Kidney capillary endothelial cell (primary cell): Measurements from ENCODE around the gene MRPL51.
A peak's percentile ranks its signal among the peaks of the same experiment; 100 is the strongest.
"Not testable (repeated sequence)": the region's sequence is repeated elsewhere in the genome, so short reads cannot be mapped to it uniquely, and the experiment has no call there.

ENCODE experiments used
- DNase-seq: peaks from one replicate; pipeline ENCODE4 v3.0.0-alpha.2; 2018; ENCODE audit warnings: low spot score

Gene MRPL51

DNA sequence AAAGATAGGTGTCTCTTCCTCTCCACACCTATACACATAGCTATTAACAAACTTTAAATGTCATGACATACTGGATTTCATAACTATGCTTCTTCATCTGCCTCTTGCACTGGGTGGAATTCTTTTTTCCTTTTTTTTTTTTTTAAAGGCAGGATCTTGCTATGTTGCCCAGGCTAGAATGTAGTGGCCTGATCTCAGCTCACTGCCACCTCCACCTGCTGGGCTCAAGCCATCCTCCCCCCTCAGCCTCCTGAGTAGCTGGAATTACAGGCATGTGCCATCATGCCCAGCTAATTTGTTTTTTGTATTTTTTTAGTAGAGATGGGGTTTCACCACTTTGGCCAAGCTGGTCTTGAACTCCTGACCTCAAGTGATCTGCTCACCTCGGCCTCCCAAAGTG lies 4.8 kb downstream of the MRPL51 start:
- no peak for DNase-seq

GRCh38 chr12:6478416-6478815 lies 14.6 kb downstream of the MRPL51 start:
- DNase-seq: no peak

- not testable (repeated sequence) for DNase-seq
These were observed 15.3 kb downstream of the MRPL51 start for GRCh38 chr12:6477601-6478377.

DNA sequence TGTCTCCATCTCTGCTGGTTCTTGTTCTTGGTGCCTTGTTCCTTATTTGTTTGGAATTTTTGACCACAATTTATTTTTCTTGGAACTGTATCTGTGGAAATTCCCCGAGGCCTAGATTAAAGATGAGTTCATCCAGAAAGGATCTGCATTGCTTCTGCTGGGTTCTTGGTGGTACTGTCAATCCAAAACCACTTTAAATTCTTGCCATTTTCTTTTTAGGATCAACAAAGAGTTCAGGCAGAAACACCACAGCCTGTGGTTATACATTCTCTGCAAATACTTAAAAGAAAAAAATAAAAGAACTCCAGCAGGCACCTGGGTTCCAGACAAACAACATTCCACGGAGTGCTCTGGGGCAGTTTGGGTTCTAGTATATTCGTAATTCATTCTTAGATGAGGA lies 16.6 kb downstream of the MRPL51 start:
- no peak for DNase-seq

DNA sequence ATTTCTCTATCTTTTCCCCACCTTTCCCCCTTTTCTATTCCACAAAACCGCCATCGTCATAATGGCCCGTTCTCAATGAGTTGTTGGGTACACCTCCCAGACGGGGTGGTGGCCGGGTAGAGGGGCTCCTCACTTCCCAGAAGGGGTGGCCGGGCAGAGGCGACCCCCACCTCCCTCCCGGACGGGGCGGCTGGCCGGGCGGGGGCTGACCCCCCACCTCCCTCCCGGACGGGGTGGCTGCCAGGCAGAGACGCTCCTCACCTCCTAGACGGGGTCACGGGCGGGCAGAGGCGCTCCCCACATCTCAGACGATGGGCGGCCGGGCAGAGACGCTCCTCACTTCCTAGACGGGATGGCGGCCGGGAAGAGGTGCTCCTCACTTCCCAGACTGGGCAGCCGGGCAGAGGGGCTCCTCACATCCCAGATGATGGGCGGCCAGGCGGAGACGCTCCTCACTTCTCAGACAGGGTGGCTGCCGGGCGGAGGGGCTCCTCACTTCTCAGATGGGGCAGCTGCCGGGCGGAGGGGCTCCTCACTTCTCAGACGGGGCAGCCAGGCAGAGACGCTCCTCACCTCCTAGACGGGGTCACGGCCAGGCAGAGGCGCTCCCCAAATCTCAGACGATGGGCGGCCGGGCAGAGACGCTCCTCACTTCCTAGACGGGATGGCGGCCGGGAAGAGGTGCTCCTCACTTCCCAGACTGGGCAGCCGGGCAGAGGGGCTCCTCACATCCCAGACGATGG lies 17.7 kb downstream of the MRPL51 start:
- not testable (repeated sequence) for DNase-seq

- no peak for DNase-seq
These were observed 20.6 kb downstream of the MRPL51 start for GRCh38 chr12:6472491-6472890.

- DNase-seq: no peak
These were observed 21.1 kb downstream of the MRPL51 start for GRCh38 chr12:6471989-6472360.

DNA sequence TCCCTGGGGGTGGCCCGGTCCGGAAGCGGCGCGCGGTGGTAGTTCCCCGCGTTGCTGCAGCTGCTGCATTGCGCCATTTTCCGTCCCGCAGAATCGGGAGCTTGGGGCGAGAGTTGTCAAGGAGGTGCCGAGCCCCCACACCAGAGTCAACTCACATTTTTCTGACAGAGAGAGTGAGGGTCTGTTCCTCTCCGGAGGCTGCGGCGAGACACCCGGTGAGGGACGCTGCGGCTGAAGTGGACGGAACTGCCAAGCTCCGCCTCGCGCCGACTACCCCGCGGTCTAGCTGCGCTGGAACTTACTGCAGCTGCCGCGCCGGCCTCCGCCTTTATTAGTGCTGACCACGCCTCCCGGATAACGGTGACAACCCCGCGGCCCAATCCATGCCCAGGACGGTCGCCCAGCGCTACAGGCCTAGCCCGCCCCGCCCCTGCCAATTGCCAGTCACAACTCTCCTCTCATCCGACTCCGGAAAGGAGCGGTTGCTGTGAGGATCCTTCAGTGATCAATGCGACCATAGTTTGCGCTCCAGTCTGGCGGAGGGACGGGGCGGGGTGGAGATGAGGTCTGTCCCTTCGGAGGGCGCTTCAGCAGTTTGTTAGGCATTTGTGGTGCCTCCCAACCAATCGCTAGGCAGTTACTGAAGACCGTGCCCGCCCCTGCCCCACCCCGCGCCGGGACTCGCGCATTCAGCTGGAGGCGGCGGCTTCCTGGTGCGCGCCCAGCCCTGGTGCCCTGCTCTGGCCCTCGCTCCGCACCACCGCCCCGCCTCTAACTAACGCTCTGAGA lies 22.5 kb downstream of the MRPL51 start, which contains the start of gene VAMP1:
VAMP1 (minus strand) TSS at position 303 of the 789 bp plus-strand sequence; CDS start at position 157, 146 bp downstream.
- DNase-seq: peak; percentile 96

DNA sequence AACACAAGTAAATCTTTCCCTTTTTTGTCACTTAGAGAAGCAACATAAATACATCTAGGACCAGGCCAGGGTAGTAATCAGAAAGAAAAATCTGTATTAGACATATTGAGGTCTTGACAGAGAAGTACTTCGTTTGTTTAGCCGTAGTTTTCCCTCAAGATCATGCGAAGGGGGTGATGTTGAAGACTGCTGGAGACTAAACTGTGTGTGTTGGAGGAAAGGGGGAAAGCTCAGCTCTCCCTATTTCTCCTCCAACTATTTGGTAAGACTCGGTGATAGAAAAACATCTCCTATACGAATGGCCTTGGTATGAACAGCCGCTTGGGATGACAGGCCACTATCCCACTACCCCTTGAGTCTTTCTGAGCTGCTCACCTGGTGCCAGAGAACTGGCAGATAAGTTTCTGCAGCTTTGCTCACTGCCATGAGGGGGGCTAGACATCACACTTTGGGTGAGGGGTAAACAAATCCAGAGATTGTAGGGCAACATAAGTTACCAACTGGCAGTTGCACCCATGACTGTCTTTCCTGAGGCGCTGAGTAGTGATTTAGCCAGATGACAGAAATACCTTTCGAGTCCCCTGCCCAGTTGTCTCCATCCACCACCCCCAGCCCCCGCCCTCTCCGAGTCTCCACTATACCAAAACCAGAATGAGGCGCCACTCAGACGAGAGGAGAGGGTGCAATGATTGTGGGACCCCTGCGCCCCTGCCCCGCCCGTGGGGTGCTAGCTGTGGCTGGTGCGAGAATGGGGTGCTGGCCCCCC lies 23.3 kb downstream of the MRPL51 start:
- no peak for DNase-seq

DNA sequence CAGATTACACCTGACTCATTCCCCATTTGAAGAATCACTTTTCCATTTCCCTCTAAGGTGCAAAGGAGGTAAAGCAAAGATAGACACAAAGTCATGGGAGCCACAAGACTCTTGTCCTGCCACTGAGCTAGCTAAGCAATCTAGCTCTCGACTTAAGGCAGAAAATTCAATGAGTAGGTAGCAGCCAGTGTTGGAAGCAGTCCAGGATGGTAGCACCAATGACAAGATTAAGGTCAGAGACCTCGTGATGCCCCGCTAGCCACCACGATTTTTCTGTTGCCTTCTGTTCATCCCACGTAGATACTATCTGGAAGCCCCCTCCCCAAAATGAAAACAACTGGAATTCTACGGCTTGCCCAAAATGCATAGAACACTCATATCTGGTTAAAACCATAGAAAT lies 24.0 kb downstream of the MRPL51 start:
- no peak for DNase-seq

GRCh38 chr12:6468283-6468575 lies 24.8 kb downstream of the MRPL51 start:
- no peak for DNase-seq

DNA sequence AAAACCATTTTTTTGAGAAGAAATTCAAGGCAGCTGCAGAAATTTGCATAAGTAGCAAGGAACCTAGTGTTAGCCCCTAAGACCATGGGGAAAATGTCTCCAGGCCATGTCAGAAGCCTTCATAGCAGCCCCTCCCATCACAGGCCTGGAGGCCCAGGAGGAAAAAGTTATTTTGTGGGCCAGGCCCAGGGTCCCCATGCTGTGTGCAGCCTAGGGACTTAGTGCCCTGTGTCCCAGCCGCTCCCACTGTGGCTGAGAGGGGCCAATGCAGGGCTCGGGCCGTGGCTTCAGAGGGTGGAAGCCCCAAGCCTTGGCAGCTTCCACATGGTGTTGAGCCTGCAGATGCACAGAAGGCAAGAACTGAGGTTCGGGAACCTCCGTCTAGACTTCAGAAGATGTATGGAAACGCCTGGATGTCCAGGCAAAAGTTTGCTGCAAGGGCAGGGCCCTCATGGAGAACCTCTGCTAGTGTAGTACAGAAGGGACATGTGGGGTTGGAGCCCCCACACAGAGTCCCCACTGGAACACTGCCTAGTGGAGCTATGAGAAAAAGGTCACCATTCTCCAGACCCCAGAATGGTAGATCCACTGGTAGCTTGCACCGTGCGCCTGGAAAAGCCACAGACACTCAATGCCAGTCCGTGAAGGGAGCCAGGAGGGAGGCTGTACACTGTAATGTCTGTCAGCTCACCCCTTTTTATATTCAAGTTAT lies 25.3 kb downstream of the MRPL51 start:
- DNase-seq: not testable (repeated sequence)

- DNase-seq: not testable (repeated sequence)
These were observed 26.3 kb downstream of the MRPL51 start for GRCh38 chr12:6466751-6467150.

DNA sequence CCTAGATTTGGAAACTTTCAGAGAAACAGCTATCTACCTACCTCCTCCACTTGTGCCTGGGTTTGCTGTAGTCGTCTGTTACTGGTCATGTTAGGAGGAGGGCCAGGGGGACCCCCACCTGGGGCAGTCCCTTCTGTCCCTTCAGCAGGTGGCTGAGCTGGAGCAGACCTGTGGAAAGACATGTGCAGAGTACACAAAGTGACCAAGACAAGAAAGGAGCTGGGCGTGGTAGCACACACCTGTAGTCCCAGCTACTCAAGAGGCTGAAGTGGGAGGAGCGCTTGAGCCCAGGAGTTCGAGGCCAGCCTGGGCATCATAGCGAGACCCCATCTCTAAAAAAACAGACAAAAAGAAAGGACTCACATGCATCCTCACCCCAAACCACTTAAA lies 26.9 kb downstream of the MRPL51 start:
- no peak for DNase-seq

- peak; percentile 72 for DNase-seq
These were observed 27.4 kb downstream of the MRPL51 start for GRCh38 chr12:6465467-6466183.

DNA sequence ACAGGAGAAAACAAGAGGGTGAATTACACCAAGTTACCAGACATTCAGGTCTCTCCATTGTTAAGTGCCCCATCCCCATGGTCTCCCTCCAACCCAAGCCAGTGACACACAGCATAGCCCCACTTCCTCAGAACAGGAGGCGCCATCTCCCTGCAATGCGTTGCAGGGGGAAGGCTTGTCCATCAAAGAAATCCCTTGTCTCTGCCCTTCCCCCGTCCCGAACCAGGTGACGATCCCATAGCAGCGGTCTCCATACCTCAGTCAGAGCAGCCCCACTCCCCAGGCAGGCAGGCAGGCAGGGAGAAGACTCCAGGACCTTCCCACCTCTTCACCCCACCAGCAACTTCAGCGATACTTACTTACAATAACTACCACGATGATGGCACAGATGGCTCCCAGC lies 28.5 kb downstream of the MRPL51 start:
- no peak for DNase-seq

GRCh38 chr12:6463858-6464257 lies 29.2 kb downstream of the MRPL51 start:
- no peak for DNase-seq

- no peak for DNase-seq
These were observed 29.8 kb downstream of the MRPL51 start for GRCh38 chr12:6463216-6463615.

- DNase-seq: no peak
These were observed 30.6 kb downstream of the MRPL51 start for GRCh38 chr12:6462234-6462995.
